Right atrium auricular region (tissue), 2 donors: ENCODE measurements around the gene PCED1B. TPM values are rescaled to one million over a fixed set of nuclear protein-coding genes. Genes with fewer than 3 reads are reported as not detected.
"Not testable (repeated sequence)": the region's sequence is repeated elsewhere in the genome, so short reads cannot be mapped to it uniquely, and the experiment has no call there.

Experiments used
- DNase-seq: peaks from one replicate; pipeline ENCODE4 v3.0.0-alpha.2; 2019; ENCODE audit warnings: low spot score
- H3K27ac ChIP-seq, 2 donors: fragments of 200-600 bp; sonication (generic); 1 replicate in 1 of 2; 2 replicates in 1 of 2; pipeline ENCODE4 v1.5.1; 2016 to 2019
- H3K27me3 ChIP-seq, 2 donors: fragments of 200-600 bp; sonication (generic); one replicate each; pipeline versions ENCODE4 v1.5.1 to v1.6.0; 2017 to 2019
- H3K36me3 ChIP-seq: fragments of 200-600 bp; sonication (generic); one replicate; pipeline ENCODE4 v1.5.1; 2016
- H3K4me1 ChIP-seq, 2 donors: fragments of 200-600 bp; sonication (generic); one replicate each; pipeline versions ENCODE4 v1.5.1 to v1.6.0; 2017 to 2019
- H3K4me3 ChIP-seq, 2 donors: fragments of 200-600 bp; sonication (generic); 1 replicate in 1 of 2; 2 replicates in 1 of 2; pipeline ENCODE4 v1.5.1; 2017 to 2019; ENCODE audit warnings: mild to moderate bottlenecking in 1 of 2, moderate library complexity in 1 of 2
- H3K9me3 ChIP-seq, 2 donors: fragments of 200-600 bp; sonication (generic); one replicate each; pipeline ENCODE4 v1.5.1; 2019
- total RNA-seq, 2 donors: library from RNA; depleted of rRNA; stranded (reverse); fragments of >200 nt; gene quantifications; one replicate each; pipeline ENCODE4 v1.1.0, GENCODE V29; 2016
- TF ChIP-seq, protein P1 (sequence below), 2 donors: fragments of 200-600 bp; sonication (generic); IDR thresholded peaks; one replicate each; pipeline ENCODE4 v1.5.1; 2019; ENCODE audit warnings: antibody characterized with exemption in 2 of 2

PCED1B gene
- total RNA-seq, 2 donors from 2014 or later = 0.98 to 1.4 TPM

DNA sequence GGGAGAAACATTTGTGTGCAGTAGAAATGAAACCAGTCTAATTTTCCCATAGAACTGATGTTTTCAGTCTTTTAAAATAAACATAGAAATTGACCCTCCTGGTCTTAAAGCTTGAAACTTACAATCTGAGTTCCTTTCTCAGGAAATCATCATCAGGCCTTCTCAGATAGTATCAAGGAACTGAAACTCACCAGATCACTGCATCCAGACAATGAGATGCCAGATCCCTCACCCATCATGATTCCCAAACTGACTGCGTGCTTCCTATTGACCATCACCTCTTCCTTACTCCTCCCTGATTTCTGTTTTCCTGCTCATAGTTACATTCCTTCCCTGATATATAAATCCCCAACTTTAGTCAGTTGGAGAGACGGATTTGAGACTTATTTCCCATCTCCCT is 195.3 kb downstream of the PCED1B start:
- TF ChIP-seq, protein P1, sequence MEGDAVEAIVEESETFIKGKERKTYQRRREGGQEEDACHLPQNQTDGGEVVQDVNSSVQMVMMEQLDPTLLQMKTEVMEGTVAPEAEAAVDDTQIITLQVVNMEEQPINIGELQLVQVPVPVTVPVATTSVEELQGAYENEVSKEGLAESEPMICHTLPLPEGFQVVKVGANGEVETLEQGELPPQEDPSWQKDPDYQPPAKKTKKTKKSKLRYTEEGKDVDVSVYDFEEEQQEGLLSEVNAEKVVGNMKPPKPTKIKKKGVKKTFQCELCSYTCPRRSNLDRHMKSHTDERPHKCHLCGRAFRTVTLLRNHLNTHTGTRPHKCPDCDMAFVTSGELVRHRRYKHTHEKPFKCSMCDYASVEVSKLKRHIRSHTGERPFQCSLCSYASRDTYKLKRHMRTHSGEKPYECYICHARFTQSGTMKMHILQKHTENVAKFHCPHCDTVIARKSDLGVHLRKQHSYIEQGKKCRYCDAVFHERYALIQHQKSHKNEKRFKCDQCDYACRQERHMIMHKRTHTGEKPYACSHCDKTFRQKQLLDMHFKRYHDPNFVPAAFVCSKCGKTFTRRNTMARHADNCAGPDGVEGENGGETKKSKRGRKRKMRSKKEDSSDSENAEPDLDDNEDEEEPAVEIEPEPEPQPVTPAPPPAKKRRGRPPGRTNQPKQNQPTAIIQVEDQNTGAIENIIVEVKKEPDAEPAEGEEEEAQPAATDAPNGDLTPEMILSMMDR (IDR thresholded peaks at IDR 0.05) = no peak
- no peaks in the 10 kb centered on the region for H3K36me3 ChIP-seq

DNA sequence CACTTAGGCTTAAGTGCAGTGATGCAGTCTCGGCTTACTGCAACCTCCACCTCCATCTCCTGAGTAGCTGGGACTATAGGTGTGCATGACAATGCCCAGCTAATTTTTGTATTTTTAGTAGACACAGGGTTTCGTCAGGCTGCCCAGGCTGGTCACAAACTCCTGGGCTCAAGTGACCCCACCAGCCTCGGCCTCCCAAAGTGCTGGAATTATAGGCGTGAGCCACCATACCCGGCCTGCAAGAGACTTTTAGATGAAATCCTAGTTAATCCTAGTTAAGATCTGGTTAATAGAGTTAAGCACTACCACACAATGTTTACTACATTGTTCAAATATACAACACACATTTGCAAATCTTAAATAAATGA is 196.8 kb downstream of the PCED1B start:
- Histone ChIP-seq H3K36me3 (no peaks in the 10 kb centered on the region), H3K4me1 (peaks cover 0 to 18% of the 10 kb centered on the region in 2 donors), H3K4me3 (no peak overlapping the region), H3K9me3 (no peaks in the 10 kb centered on the region), H3K27me3 (no peaks in the 10 kb centered on the region), H3K27ac (peak overlapping the region in 1 of 2 donors; percentile 4)
- no peak for DNase-seq
- TF ChIP-seq, protein P1 (IDR thresholded peaks at IDR 0.05) = no peak

More for the DNA sequence above, 195.3 kb downstream of the PCED1B start:
- DNase-seq = no peak
- Histone ChIP-seq H3K4me1 (peaks cover 0 to 18% of the 10 kb centered on the region in 2 donors), H3K27ac (no peak overlapping the region), H3K4me3 (no peak overlapping the region), H3K9me3 (no peaks in the 10 kb centered on the region), H3K27me3 (no peaks in the 10 kb centered on the region)

DNA sequence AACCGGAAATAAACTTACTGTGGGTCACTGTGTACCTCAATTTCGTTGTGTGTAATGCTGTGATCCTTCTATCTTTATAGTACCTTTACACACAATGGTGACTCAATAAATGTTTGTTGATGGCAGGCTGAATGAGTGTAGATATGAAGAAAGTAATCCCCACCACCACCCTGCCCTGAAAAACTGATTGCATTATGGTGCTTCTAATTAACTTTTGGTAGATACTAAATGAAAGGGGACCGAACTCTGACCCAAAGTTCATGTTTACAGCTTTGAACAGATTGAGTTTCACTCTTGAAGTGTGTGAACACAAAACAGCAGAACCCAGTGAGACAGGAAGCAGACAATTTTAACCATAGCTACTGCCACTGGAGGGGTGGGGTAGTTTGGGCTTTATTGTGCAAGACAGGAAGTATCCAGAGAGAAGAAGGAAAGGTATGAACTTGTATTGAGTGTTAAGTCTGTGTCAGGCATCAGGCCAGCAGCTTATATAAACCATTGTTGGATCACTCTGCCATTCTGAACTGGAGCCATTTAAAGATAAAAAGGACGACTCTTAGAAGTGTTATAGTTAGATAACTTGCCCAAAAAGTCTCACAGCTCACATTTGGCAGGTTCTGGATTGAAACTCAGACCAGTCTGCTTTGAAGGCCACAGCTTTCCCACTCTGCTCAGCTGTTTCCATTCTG is 197.3 kb downstream of the PCED1B start:
- TF ChIP-seq, protein P1 (IDR thresholded peaks at IDR 0.05) = no peak
- H3K27me3 ChIP-seq = no peaks in the 10 kb centered on the region
- H3K36me3 ChIP-seq = no peaks in the 10 kb centered on the region
- no peak for DNase-seq
- H3K4me1 ChIP-seq = peaks cover 0 to 18% of the 10 kb centered on the region in 2 donors
- peak overlapping the region; percentile 4 to 14 for H3K27ac ChIP-seq
- no peaks in the 10 kb centered on the region for H3K9me3 ChIP-seq
- no peak overlapping the region for H3K4me3 ChIP-seq

DNA sequence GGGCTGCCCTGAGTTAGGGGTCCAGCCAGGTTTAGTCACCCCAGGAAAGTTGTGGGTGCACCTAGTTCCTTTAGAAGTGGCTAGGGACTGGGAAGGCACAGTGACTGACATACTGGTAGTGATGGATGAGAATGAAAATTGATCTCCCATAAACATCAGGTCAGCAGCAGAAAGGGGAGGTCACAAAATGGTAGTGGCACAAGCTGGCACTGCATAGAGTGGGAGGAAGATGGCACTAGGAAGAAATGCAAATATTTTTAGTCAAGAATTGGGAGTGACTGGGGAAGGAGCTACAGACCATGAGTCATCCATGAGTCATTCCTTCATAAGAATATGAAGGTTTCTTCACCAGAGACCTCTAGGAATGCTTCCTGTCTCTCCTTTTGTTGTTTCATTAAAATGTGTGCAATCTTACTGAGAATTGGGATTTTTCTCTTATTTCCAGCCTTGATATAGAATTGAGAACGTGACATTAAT is 198.6 kb downstream of the PCED1B start:
- no peak for DNase-seq
- H3K27me3 ChIP-seq = no peaks in the 10 kb centered on the region
- TF ChIP-seq, protein P1 (IDR thresholded peaks at IDR 0.05) = no peak
- H3K4me3 ChIP-seq = no peak overlapping the region
- peaks cover 0 to 18% of the 10 kb centered on the region in 2 donors for H3K4me1 ChIP-seq
- no peaks in the 10 kb centered on the region for H3K9me3 ChIP-seq
- H3K27ac ChIP-seq = no peak overlapping the region
- no peaks in the 10 kb centered on the region for H3K36me3 ChIP-seq

DNA sequence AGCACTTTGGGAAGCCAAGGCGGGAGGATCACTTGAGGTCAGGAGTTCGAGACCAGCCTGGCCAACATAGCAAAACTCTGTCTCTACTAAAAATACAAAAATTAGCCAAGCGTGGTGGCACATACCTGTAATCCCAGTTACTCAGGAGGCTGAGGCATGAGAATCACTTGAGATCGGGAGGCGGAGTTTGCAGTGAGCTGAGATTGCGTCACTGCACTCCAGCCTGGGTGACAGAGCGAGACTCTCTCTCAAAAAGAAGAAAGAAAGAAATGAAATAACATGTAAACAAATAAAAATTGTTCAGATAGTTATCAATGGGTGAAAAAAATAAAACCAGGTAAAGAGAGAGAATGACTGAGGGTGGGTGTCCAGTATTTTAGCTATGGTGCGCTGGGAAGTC is 200.3 kb downstream of the PCED1B start:
- not testable (repeated sequence) for H3K27ac ChIP-seq, H3K36me3 ChIP-seq, H3K4me3 ChIP-seq, H3K27me3 ChIP-seq, H3K9me3 ChIP-seq, DNase-seq
- H3K4me1 ChIP-seq = peaks cover 0 to 18% of the 10 kb centered on the region in 2 donors

DNA sequence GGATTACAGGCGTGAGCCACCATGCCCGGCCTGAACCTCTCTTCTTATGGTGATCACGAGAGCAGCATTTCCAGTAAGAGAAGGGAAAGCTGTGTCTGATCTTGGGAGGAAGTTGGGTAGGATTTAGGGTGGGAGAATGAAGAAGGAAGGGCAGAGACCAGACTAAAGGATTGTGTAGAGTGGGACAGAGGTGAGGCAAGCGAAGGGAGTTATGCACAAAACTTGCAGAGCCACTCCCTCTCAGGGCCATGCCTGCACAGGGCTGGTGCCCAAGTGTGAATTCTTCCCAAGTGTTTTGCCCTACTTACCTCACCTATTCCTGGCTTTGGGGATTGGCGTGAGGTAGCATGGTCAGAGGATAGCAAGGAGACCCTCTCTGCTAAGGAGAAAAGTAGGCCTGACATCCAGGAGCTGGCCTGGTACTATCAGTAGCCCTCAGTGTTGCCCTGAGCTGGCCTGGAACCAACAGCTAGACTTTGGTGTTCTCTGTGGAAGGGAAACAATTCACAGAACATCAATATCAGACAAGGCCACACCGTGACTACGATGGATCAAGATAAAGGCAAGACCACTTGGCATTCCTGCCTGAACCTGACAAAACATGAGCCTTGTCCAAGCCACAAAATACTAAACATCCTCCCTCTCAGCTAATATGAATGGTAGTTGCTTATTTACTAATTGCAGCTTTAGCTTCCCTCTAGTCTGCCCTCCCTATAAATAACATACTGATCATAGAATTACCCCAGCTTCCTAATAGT is 201.3 kb downstream of the PCED1B start:
- Histone ChIP-seq H3K4me3 (no peak overlapping the region), H3K9me3 (no peaks in the 10 kb centered on the region), H3K36me3 (no peaks in the 10 kb centered on the region), H3K27ac (no peak overlapping the region), H3K4me1 (peaks cover 0 to 18% of the 10 kb centered on the region in 2 donors), H3K27me3 (no peaks in the 10 kb centered on the region)
- DNase-seq = no peak
- TF ChIP-seq, protein P1 (IDR thresholded peaks at IDR 0.05) = no peak
